Measurements from ENCODE around the gene SNX12. TPM values are rescaled to one million over a fixed set of nuclear protein-coding genes. Genes with fewer than 3 reads are reported as not detected.
A peak's percentile ranks its signal among the peaks of the same experiment; 100 is the strongest.
"Not testable (repeated sequence)": the region's sequence is repeated elsewhere in the genome, so short reads cannot be mapped to it uniquely, and the experiment has no call there.

The SNX12 gene
- total RNA-seq, 2 experiments from 2014 or later, result 36.8 to 38.7 TPM

GRCh38 chrX:71081330-71082123 is 13.4 kb upstream of the SNX12 start:
- POLR2A ChIA-PET, result no interaction called here

GRCh38 chrX:71070531-71070930 is 2.4 kb upstream of the SNX12 start:
- H3K27ac Mint-ChIP-seq, result no peak overlapping the region
- H3K36me3 Mint-ChIP-seq, result peaks cover 5% of the 10 kb centered on the region
- H3K9me3 Mint-ChIP-seq, result no peaks in the 10 kb centered on the region
- DNase-seq, result no peak
- ATAC-seq (ENCODE audit: low read depth), result no peak
- H3K4me3 Mint-ChIP-seq, result no peak overlapping the region
- H3K4me1 Mint-ChIP-seq, result peaks cover 9% of the 10 kb centered on the region
- peaks cover 15% of the 10 kb centered on the region for H3K27me3 Mint-ChIP-seq
- POLR2A ChIA-PET, result no interaction called here

More at GRCh38 chrX:71081330-71082123, 13.4 kb upstream of the SNX12 start:
- H3K9me3 Mint-ChIP-seq, result no peaks in the 10 kb centered on the region
- peaks cover 3% of the 10 kb centered on the region for H3K4me1 Mint-ChIP-seq
- H3K4me3 Mint-ChIP-seq, result no peak overlapping the region
- no peak for DNase-seq
- H3K36me3 Mint-ChIP-seq, result no peaks in the 10 kb centered on the region
- no peak for ATAC-seq (ENCODE audit: low read depth)
- H3K27me3 Mint-ChIP-seq, result no peaks in the 10 kb centered on the region
- H3K27ac Mint-ChIP-seq, result no peak overlapping the region

GRCh38 chrX:71067712-71068043 is 456 bp downstream of the SNX12 start:
- POLR2A ChIA-PET, result interaction anchor here (0.6 to 1.4 kb wide), 7 partner anchors 9 to 666 kb away, joined by 3 to 6 read pairs (median 4); partner anchors contain the start of genes MED12 and NONO
- peak overlapping the region; percentile 99 for H3K4me3 Mint-ChIP-seq
- H3K4me1 Mint-ChIP-seq, result peaks cover 15% of the 10 kb centered on the region
- peaks cover 10% of the 10 kb centered on the region for H3K36me3 Mint-ChIP-seq
- H3K27me3 Mint-ChIP-seq, result peaks cover 7% of the 10 kb centered on the region
- no peaks in the 10 kb centered on the region for H3K9me3 Mint-ChIP-seq
- no peak for DNase-seq
- H3K27ac Mint-ChIP-seq, result peak overlapping the region; percentile 96
- ATAC-seq (ENCODE audit: low read depth), result no peak

GRCh38 chrX:71067089-71067488 is 1.0 kb downstream of the SNX12 start:
- ATAC-seq (ENCODE audit: low read depth) (no peak), DNase-seq (no peak)
- Mint-ChIP-seq H3K27me3 (peaks cover 2% of the 10 kb centered on the region), H3K4me1 (peaks cover 16% of the 10 kb centered on the region), H3K27ac (peak overlapping the region; percentile 16), H3K9me3 (no peaks in the 10 kb centered on the region), H3K4me3 (peak overlapping the region; percentile 99), H3K36me3 (peaks cover 11% of the 10 kb centered on the region)
- POLR2A ChIA-PET, result interaction anchor here (0.6 to 1.4 kb wide), 3 partner anchors 8 to 216 kb away, joined by 3 to 6 read pairs (median 4); partner anchors contain the start of genes MED12 and NONO

- no peak for DNase-seq
- Mint-ChIP-seq H3K4me1 (peaks cover 39% of the 10 kb centered on the region), H3K9me3 (no peaks in the 10 kb centered on the region), H3K27ac (no peak overlapping the region), H3K4me3 (no peak overlapping the region), H3K27me3 (no peaks in the 10 kb centered on the region), H3K36me3 (peaks cover 28% of the 10 kb centered on the region)
- ATAC-seq (ENCODE audit: low read depth), result no peak
- POLR2A ChIA-PET, result no interaction called here
Measured at GRCh38 chrX:71060127-71060526, 8.0 kb downstream of the SNX12 start.

GRCh38 chrX:71057848-71058530 is 10.1 kb downstream of the SNX12 start:
- DNase-seq (no peak), ATAC-seq (ENCODE audit: low read depth) (no peak)
- H3K27ac Mint-ChIP-seq, result peak overlapping the region; percentile 73
- no peaks in the 10 kb centered on the region for H3K27me3 Mint-ChIP-seq
- H3K4me1 Mint-ChIP-seq, result peaks cover 33% of the 10 kb centered on the region
- H3K4me3 Mint-ChIP-seq, result peak overlapping the region; percentile 39
- no peaks in the 10 kb centered on the region for H3K9me3 Mint-ChIP-seq
- peaks cover 26% of the 10 kb centered on the region for H3K36me3 Mint-ChIP-seq
- POLR2A ChIA-PET, result interaction anchor here (0.6 to 0.9 kb wide), 4 partner anchors 8 to 60 kb away, joined by 3 to 7 read pairs (median 3); partner anchors contain the start of gene MED12

- Mint-ChIP-seq H3K27ac (no peak overlapping the region), H3K4me3 (no peak overlapping the region), H3K4me1 (peaks cover 32% of the 10 kb centered on the region), H3K9me3 (no peaks in the 10 kb centered on the region), H3K27me3 (no peaks in the 10 kb centered on the region), H3K36me3 (peaks cover 22% of the 10 kb centered on the region)
- no peak for ATAC-seq (ENCODE audit: low read depth)
- no peak for DNase-seq
- POLR2A ChIA-PET, result no interaction called here
Measured at GRCh38 chrX:71056867-71057266, 11.3 kb downstream of the SNX12 start.

- DNase-seq, result no peak
- H3K4me1 Mint-ChIP-seq, result peaks cover 16% of the 10 kb centered on the region
- H3K27me3 Mint-ChIP-seq, result no peaks in the 10 kb centered on the region
- ATAC-seq (ENCODE audit: low read depth), result no peak
- no peak overlapping the region for H3K4me3 Mint-ChIP-seq
- POLR2A ChIA-PET, result no interaction called here
- H3K9me3 Mint-ChIP-seq, result no peaks in the 10 kb centered on the region
- no peak overlapping the region for H3K27ac Mint-ChIP-seq
- H3K36me3 Mint-ChIP-seq, result peaks cover 9% of the 10 kb centered on the region
Measured at GRCh38 chrX:71053217-71053621, 14.9 kb downstream of the SNX12 start.

- POLR2A ChIA-PET, result no interaction called here
- ATAC-seq (ENCODE audit: low read depth), result no peak
- Mint-ChIP-seq H3K36me3 (peaks cover 5% of the 10 kb centered on the region), H3K9me3 (no peaks in the 10 kb centered on the region), H3K4me1 (peaks cover 11% of the 10 kb centered on the region), H3K27ac (no peak overlapping the region), H3K27me3 (no peaks in the 10 kb centered on the region), H3K4me3 (no peak overlapping the region)
- no peak for DNase-seq
Measured at GRCh38 chrX:71052721-71053120, 15.4 kb downstream of the SNX12 start.

- ATAC-seq (ENCODE audit: low read depth); H3K9me3 Mint-ChIP-seq; H3K36me3 Mint-ChIP-seq; H3K4me1 Mint-ChIP-seq; H3K27ac Mint-ChIP-seq; POLR2A ChIA-PET; H3K4me3 Mint-ChIP-seq; H3K27me3 Mint-ChIP-seq; DNase-seq: not testable (repeated sequence)
Measured at GRCh38 chrX:71047891-71048290, 20.2 kb downstream of the SNX12 start.

- DNase-seq, result no peak
- Mint-ChIP-seq H3K4me1 (no peaks in the 10 kb centered on the region), H3K36me3 (peaks cover 4% of the 10 kb centered on the region), H3K4me3 (no peak overlapping the region), H3K27ac (no peak overlapping the region), H3K9me3 (no peaks in the 10 kb centered on the region), H3K27me3 (no peaks in the 10 kb centered on the region)
- no peak for ATAC-seq (ENCODE audit: low read depth)
- POLR2A ChIA-PET, result no interaction called here
Measured at GRCh38 chrX:71017396-71017939, 50.7 kb downstream of the SNX12 start.

Data from activated naive CD8-positive, alpha-beta T cell treated with anti-CD3 and anti-CD28 coated beads, Interleukin-2, amount 10 ng/mL, durations not matched to agents 7 days and 5 days (primary cell).